Measurements from ENCODE around the gene CREB5.

- no peak for TF ChIP-seq POLR2A (IDR thresholded peaks at IDR 0.05)
- no peak for TF ChIP-seq CTCF (IDR thresholded peaks at IDR 0.05)
These were observed 84.7 kb downstream of the CREB5 start for GRCh38 chr7:28497009-28497408.
